HG02642 (cell line): ENCODE measurements around the gene MUC16.
"Not testable (repeated sequence)": the region's sequence is repeated elsewhere in the genome, so short reads cannot be mapped to it uniquely, and the experiment has no call there.

Source experiments
- ATAC-seq: cut with Tn5 transposase; IDR thresholded peaks from one replicate; pipeline ENCODE4 v1.9.1; 2021; ENCODE audit warnings: mild to moderate bottlenecking; ENCODE audit not compliant: unreplicated experiment, poor library complexity

MUC16 gene

GRCh38 chr19:9009935-9010651 is at the start of gene MUC16:
MUC16 (minus strand) TSS chr19:9010409.
- no peak for ATAC-seq

DNA sequence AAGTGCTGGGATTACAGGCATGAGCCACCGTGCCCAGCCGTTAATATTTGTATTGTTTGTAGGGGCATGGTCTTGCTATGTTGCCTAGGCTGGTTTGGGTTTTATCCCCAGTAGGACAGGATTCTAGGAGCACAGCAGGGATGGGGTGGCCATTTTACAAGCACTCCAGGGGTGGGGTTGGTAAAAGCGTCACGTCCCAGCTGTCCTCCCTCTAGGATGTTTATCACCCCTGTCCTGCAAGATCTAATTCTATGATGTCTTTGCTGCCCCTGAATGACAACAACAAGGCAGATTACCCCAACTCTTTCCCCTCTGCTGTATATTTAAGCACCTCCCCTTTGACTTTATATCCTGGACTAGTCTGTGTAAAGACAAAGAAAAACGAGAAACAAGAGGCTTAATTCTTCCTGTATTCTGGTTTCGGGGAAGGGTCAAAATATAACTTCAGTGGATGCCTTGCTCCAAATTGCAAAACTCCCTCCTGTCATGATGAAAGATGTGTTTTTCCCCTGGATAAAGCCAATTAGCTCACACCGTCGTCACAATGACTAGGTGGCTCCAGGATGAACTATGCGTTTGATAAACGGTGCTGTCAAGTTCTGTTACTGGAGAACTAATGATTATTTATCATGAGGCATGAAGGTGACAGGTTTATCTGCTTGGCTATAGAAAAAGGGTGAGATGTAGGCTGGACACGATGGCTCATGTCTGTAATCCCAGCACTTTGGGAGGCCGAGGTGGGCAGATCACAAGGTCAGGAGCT is 48.9 kb upstream of the MUC16 start:
- no peak for ATAC-seq

- ATAC-seq: no peak
These were observed 47.5 kb upstream of the MUC16 start for GRCh38 chr19:9057505-9058258.

GRCh38 chr19:9056131-9056530 is 45.9 kb upstream of the MUC16 start:
- ATAC-seq: not testable (repeated sequence)

DNA sequence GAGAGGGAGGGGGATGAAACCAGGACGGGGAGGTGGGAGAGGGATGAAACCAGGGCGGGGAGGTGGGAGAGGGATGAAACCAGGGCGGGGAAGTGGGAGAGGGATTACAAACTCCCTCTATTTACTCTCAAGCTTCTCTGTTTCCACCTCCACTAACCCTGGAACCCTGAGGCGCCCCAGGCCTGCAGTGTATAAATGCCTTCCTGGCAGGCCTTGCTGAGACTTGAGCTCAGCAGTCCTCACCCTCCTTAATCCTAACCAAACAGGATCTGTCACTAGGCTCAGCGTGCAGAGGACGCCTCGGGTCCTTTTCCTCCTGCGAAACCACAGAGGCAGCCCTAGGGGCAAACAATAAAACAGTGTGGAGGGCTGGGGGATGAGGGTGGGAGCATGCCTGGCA is 44.6 kb upstream of the MUC16 start:
- no peak for ATAC-seq

DNA sequence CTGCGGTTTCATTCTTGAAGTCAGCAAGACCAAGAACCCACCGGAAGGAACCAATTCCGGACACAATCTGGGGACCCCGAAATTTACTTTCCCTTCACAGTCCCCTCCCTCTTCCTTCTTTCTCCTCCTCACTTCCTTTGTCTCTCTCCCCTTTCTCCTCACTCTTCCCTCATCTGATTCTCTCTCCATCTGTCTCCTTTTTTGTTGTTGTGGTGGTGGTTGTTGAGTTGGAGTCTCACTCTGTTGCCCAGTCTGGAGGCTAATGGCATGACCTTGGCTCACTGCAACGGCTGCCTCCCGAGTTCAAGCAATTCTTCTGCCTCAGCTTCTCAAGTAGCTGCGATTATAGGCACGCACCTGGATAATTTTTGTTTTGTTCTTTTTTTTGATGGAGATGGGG is 44.0 kb upstream of the MUC16 start:
- ATAC-seq: no peak

GRCh38 chr19:9053674-9054073 is 43.5 kb upstream of the MUC16 start:
- ATAC-seq: not testable (repeated sequence)

DNA sequence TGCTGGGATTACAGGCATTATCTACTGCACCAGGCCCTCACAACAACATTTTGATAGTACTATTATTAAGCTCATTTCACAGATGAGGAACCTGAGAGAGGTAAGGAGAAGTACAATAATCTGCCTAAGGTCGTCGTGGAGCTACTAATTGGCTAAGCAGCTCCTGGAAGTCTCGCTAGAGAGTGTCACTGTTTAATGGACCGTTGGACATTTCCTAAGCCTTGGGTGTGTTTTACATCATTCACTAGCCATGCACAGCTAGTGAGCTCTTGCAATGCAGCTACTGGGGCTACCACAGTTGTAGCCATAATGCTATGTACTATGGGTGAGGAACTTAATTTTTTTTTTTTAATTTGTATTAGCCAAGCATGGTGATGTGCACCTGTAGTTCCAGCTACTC is 42.7 kb upstream of the MUC16 start:
- no peak for ATAC-seq

GRCh38 chr19:9046694-9047093 is 36.5 kb upstream of the MUC16 start:
- ATAC-seq: no peak

DNA sequence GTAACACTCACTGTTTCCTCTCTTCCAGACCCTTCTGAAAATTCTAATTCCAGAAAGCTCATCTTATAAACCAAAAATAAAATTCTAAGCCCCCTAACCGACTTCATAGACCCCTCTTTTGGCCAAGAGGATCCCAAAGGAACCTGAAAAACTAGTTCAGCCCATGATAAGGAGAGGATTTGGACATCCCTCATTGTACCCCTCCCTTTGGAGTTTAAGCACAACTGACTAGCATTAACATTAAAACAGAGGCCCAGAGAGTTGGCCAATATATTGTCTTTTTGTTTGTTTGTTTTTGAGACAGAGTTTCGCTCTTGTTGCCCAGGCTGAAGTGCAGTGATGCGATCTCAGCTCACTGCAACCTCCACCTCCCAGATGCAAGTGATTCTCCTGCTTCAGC is 34.2 kb upstream of the MUC16 start:
- no peak for ATAC-seq

- ATAC-seq: no peak
These were observed 33.3 kb upstream of the MUC16 start for GRCh38 chr19:9043524-9043923.

DNA sequence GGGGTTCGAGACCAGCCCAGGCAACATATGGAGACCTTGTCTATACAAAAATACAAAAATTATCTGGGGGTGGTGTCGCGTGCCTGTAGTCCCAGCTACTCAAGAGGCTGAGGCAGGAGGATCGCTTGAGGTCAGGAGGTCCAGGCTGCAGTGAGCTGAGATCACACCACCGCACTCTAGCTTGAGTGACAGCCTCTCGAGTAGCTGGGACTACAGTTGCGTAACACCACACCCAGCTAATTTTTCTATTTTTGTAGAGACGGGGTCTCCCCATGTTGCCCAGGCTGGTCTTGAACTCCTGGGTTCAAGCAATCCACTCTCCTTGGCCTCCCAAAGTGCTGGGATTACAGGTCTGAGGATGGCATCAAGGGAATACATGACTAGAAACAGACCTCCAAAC is 30.8 kb upstream of the MUC16 start:
- ATAC-seq: no peak

GRCh38 chr19:9040131-9040530 is 29.9 kb upstream of the MUC16 start:
- ATAC-seq: no peak

- ATAC-seq: no peak
These were observed 29.5 kb upstream of the MUC16 start for GRCh38 chr19:9039728-9040127.

- no peak for ATAC-seq
These were observed 27.3 kb upstream of the MUC16 start for GRCh38 chr19:9037400-9038062.

DNA sequence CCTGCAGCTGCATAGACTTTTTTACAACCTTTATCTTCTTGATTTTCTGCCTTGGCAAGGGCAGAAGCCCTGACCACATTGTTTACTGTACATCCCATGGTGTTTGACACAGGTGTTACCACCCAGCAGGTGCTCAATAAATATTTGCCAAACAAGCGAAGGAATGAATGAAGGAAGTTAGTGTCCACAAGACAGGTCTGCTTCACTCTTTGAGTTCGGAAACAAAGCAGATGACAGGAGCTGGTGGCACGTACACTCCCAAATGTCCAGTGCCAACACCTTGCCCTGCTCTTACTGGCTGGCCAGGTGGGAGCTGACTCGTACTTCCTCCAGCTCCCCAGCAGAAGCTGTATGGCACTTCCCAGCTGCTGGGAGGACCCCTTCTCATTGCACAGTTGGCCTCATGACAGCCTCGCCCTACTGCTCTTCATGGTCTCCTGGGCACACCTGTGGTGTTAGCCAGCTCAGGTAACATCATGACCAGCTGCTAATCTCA is 22.0 kb upstream of the MUC16 start:
- no peak for ATAC-seq

DNA sequence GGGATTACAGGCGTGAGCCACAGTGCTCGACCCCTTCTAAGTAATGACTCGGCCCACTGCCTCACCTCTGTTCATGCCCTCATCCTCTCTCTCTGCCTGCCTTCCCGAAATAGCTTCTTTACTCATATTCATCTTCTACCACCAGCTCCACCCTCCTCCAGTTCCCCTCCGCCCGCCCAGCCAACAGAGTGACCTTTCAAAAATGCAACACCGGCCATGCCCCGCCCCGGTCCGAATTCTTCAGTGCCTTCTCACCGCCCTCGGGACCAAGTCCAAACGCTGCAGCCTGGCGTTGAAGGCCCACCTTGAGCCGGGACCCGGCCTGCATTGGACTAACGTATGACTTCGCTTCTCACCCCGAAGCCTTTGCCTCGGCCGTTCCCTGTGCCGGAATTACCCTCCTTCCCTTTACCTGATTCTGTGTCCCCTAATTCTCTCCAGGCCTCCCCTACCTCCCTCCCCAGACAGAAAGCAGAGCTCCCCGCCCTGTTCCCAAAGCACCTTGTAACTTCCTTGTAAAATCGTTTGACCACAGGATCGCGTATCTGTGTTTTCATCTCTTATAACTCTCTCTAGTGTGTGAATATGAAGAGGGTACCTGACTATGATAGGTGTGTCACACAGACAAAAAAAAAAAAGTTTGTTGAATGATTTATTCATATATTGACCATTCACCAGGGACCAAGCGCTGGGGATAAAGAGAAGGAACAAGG is 8.1 kb upstream of the MUC16 start:
- no peak for ATAC-seq

GRCh38 chr19:9014803-9015202 is 4.6 kb upstream of the MUC16 start:
- ATAC-seq: no peak

DNA sequence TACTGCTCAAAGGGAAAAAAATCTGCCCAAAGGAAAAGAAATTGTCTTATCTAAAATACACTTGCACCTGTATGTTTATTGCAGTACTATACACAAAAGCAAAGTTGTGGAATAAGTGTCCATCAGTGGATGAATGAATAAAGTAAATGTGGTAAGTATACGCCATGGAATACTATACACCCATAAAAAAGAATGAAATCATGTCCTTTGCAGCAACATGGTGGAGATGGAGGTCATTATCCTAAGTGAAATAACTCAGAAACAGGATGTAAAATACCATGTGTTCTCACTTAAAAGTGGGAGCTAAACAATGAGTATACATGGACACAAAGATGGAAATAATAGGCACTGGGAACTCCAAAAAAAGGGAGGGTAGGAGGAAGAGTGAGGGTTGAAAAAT is 3.8 kb upstream of the MUC16 start:
- no peak for ATAC-seq

DNA sequence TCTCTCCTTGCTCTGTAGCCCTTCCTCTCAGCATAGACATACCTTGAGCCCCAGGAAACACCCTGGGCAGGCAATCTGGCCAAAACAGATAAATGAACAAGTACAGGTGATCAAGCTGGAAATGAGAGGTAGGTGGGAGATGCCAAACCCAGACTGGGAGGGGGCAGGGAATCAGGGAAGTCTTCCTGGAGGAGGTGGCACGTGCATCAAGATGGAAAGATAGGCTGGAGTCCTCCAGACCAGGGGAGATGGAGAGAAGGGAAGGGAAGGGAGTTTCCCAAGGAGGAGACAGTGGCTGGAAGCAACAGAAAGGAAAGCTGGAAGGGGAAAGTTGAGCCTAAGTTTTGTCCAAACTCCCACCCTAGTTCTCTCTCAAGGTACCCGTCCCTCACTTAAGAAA is 1.7 kb upstream of the MUC16 start:
- ATAC-seq: no peak
